HG03097 (cell line): ENCODE measurements around the gene ADM2.
"Not testable (repeated sequence)": the region's sequence is repeated elsewhere in the genome, so short reads cannot be mapped to it uniquely, and the experiment has no call there.

ENCODE experiments used
- ATAC-seq: cut with Tn5 transposase; IDR thresholded peaks from one replicate; pipeline ENCODE4 v1.9.1; 2021; ENCODE audit not compliant: unreplicated experiment, low FRiP score

Gene ADM2

DNA sequence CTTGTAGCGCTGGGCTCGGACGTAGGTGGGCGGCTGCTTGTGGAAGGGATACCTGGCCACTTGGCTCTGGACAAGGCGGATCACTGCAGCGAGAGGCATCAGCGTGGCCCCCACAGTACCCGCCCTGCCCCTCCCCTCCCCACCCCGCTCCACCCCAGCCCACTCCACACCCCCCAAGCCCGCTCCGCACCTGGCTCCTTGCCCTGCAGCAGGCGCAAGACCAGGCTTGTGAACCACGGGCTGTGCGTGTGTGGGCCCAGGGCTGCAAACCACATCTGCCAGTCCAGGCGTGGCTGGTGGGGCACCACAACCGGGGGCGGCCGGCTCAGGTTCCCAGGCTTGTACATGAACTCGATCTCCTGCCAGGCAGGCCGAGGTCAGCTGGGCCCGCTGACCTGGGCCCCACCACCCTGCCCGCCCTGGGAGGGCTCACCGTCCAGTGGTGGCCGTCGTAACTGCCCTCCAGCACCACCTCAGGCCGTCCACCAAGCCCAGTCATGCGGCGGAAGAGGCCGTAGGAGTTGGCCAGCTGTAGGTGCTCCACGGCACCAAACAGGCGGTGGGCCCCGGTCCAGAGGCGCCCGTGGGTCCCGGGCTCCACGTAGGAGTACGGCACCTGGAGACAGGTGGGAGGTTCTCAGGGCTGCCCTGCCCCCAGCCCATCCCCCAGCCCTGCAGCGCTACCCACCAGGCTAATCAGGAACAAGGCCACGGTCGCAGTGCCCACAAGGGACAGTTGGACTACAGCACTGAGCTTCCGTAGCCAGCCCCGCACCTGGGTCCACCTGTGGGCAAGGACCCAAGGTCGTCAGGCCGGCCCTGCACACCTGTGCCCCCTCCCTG is 23.2 kb downstream of the ADM2 start:
- ATAC-seq = no peak

DNA sequence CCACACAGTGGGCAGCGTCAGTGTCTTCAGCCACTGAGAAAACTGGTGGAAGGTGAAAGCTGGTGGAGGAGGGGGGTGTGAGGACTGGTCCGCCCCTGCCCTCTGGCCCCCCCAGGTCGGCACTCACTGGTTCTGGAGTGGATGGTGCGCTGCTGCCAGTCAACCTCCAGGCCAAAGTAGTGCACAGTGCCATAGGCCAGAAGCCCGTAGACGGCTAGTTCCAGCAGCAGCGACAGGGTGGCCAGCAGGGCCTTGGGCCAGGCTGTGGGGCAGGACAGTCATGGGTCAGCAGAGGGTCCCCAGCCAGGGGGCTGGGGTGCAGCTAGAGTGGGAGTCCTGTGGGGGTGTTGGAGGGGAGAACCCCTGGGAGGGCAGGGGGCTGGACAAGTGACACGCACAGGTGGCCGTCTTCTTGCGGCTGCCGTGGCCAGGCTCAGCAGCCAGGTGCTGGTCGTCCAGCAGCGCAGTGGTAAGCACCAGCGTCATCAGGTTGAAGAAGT is 24.0 kb downstream of the ADM2 start:
- no peak for ATAC-seq

GRCh38 chr22:50505776-50506610 is 24.6 kb downstream of the ADM2 start:
- no peak for ATAC-seq

DNA sequence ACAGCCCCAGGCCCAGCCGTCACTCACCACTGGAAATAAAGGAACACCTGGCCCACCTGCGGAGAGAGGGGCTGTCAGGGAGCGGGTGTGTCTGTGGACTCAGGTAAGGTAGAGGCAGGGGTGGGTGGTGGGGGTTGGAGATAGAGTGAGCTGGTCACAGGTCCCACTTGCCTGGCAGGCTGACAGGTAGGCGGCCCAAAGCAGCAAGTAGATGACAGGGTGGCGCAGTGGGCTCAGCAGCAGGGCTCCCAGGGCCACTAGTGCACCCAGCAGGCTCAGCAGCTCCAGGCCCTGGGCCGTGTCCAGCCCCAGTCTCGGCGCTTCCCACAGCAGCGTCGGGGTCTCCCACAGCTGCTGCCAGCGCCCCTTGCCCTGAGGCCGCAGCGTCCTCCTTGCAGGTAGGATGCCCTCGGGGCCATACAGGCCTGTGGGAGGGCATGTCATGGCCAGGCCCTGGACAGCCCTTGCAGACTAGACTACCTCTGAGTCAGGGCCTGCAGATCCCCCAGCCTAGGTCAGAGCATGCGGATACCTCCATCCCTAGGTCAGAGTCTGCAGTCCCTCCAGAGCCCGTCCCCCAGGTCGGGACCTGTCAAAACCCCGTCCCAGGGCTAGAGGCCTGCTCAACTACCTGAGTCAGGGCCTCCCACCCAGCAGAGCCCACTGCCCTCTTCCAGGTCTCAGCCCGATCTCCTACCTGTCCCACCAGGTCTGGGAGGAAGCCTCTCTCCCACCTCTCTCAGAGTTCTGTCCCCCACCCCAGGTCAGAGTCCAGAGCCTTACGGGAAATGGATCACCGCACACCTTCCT is 25.5 kb downstream of the ADM2 start:
- ATAC-seq = peak; percentile 10

DNA sequence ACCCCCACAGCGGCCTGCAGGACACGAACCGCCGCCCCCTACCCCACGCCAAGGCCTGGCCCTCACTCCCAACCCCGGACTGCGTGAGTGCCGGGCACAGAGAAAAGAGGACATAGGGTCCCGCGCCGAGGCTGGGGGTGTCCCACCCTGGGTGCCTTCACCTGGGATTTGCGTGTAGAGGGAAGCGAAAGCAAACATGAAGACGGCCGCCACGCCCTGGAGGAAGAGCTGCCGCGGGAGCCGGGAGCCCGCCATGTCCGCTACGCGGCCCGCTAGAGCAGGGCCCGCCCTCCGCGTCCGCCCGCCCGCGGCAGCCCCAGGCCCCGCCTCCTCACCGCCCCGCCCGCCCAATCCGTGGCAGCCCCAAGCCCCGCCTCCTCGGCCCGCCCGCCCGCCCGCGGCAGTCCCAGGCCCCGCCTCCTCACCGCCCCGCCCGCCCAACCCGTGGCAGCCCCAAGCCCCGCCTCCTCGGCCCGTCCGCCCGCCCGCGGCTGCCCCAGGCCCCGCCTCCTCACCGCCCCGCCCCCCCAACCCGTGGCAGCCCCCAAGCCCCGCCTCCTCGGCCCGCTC is 26.2 kb downstream of the ADM2 start, which contains the start of gene LMF2:
TSS of gene LMF2 (minus strand) at position 282 of the 570 bp plus-strand sequence. CDS start at position 255, 27 bp downstream.
- peak; percentile 48 for ATAC-seq

DNA sequence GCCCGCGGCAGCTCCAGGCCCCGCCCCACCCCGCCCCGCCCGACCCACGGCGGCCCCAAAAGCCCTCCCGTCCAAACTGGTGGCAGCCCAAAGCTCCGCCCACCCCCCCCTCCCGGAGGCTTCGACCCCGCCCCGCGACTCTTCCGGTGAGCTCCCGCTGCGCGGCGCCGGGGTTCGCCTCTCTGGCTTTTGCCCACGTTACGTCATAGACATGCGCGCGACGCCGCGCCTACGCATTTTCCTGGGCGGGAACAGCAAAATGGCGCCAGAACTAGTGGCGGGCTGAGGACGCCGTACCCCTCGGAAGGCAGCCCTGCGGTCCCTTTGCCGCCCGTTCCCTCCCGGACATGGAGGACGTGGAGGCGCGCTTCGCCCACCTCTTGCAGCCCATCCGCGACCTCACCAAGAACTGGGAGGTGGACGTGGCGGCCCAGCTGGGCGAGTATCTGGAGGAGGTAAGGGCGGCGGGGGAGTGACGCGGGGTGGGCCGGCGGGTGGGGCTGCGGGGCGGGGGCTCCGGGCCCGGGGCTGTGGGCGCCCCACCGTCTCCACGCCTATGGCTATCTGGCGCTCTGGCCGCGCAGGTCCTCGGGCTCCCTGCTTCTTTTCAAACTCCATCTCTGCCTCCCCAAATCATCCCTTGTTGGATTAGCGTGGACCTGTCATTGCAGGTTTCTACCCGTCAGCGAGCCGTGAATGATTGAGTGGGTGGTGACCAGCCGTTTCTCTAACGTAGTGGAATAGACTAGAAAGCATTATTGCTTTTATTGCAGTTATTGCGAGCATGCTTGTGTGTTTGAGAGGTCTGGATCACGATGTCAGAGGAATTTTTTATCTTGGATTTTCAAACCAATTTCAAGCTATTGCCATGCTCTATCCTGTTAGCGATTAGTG is 26.9 kb downstream of the ADM2 start, which contains the start of gene NCAPH2:
TSS of gene NCAPH2 (plus strand) at position 234 of the 894 bp plus-strand sequence. CDS start at position 348, 114 bp downstream.
- peak; percentile 77 for ATAC-seq

GRCh38 chr22:50508897-50509296 is 27.6 kb downstream of the ADM2 start:
- ATAC-seq = no peak

- ATAC-seq = no peak
Measured at GRCh38 chr22:50513175-50513574, 31.8 kb downstream of the ADM2 start.

DNA sequence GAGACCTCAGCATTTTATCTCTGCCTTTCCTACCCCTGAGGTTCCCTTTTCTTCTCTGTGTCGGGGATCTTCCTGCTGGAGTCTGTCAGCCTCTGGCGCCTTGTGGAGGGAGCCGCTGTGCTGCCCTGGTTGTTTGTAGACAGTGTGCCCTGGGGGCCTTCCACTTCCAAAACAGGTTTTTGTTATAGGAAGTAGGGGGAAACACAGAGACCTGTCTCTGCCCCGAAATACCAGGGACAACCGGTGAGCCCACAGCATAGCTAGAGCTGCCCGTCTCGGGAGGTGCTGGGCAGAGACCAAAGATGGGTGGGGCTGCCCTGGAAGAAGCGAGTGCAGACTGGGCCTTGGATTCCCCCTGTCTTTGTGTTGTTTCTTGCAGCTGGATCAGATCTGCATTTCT is 34.7 kb downstream of the ADM2 start:
- no peak for ATAC-seq

DNA sequence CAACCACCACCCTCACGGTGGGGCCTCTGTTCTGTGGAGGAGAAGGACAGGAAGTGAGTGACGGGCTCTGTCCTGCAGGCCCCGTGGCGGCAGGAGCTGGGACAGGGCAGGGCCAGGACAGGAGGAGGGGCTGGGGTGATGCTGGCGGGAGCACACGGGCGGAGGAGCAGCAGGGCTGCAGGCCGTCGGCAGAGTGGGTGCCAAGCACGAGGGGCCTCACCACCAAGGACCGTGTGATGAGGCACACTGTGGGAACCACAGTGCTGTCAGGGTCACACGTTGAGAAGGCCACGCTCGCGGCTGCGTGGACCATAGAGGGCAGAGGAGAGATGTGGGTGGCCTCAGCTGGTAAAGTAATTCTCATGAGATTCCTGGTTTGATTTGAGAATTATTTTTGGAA is 35.5 kb downstream of the ADM2 start:
- ATAC-seq = no peak

DNA sequence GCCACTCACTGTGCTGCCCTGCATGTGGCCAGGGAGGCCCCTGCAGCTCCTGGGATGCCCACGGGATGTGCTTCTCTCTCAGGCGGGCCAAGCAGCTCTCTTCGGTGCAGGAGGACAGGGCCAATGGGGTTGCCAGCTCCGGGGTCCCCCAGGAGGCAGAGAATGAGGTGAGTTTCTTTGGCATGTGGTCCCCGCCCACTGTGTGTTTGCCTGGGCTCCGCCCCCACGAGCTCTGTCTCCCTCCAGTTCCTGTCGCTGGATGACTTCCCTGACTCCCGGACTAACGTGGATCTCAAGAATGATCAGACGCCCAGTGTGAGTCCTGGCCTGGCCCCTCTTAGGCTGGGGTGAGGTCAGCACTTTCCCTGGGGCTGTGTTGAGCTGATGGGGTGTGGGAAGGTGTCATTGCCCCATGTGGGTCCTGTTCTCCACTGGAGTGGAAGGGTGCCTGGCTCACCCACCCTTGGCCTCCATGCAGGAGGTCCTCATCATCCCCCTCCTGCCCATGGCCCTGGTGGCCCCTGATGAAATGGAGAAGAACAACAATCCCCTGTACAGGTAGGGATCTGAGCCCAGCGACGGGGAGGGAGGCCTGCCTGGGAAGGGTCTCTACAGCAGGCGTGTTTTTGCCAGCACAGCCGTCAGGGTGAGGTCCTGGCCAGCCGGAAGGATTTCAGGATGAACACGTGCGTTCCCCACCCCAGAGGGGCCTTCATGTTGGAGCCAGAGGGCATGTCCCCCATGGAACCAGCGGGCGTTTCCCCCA is 36.3 kb downstream of the ADM2 start:
- ATAC-seq = no peak

GRCh38 chr22:50518606-50519005 is 37.3 kb downstream of the ADM2 start:
- ATAC-seq = no peak

DNA sequence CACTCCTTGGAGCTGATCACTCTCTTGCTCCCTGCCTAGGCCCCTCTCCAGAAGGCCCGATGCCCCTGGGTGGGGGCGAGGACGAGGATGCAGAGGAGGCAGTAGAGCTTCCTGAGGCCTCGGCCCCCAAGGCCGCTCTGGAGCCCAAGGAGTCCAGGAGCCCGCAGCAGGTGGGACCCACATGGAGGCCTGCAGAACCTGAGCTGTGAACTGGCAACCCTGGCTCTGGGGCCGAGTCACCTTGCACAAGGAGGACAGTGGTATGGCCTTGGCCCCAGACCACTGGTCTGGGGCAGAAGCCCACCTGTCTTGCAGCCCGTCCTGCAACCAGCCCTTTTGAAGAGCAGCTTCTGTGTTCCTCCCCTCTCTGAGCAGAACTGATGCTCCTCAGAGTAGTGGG is 37.8 kb downstream of the ADM2 start:
- ATAC-seq = no peak

GRCh38 chr22:50520184-50520583 is 38.8 kb downstream of the ADM2 start:
- ATAC-seq = not testable (repeated sequence)

DNA sequence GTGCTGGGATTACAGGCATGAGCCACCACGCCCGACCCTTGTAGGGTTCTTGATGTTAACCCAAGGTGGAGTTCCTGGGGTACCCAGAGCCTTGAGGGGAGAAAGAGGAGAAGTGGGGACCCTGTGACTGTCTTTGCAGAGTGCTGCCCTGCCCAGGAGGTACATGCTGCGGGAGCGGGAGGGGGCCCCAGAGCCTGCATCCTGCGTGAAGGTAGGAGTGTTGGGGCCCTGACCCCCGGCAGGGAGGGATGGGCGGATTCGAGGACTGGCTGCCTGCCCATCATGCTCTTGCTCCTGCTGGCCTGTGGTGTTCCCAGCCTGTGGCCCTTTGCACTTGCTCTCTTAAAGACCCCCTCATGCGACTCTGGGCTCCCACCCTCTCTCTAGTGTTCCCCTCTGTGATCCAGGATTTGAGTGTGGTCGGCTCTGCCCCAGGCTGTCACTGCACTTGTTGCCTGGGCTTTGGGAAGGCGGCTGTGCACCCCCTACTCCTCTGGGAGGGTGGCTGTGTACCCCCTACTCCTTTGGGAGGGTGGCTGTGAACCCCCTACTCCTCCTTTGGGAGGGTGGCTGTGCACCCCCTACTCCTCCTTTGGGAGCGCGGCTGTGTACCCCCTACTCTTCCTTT is 39.6 kb downstream of the ADM2 start:
- no peak for ATAC-seq

GRCh38 chr22:50521710-50522109 is 40.4 kb downstream of the ADM2 start:
- ATAC-seq = no peak

DNA sequence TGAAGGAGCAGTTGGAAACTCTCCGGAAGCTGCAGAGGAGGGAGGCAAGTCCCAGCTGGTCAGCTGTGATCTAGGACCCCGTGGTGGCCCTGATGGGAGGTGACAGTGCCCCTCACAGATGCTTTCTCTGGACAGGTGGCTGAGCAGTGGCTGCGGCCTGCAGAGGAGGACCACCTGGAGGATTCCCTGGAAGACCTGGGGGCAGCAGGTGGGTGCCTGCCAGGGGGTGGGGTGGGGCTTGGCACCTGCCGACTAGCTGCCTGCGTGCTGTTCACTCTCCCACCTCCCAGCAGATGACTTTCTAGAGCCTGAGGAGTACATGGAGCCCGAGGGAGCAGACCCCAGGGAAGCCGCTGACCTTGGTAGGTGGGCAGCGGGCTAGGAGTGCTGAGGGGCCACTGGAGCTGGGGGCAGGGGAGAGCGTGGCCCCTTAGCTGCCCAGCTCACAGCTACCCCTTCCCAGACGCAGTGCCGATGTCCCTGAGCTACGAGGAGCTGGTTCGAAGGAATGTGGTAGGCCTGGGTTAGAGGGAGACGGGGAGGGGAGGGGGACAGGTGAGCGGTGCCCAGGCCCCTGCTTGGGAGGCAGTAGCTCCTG is 41.0 kb downstream of the ADM2 start:
- ATAC-seq = no peak
